Measurements from ENCODE around the gene CCR6. TPM values are rescaled to one million over a fixed set of nuclear protein-coding genes. Genes with fewer than 3 reads are reported as not detected.

Gene CCR6
- total and polyA plus RNA-seq, 2 of the 8 experiments (the other 6 are each of a cell fraction or from before 2014, with no cell fraction given) = 0.06 TPM; not detected in 1

DNA sequence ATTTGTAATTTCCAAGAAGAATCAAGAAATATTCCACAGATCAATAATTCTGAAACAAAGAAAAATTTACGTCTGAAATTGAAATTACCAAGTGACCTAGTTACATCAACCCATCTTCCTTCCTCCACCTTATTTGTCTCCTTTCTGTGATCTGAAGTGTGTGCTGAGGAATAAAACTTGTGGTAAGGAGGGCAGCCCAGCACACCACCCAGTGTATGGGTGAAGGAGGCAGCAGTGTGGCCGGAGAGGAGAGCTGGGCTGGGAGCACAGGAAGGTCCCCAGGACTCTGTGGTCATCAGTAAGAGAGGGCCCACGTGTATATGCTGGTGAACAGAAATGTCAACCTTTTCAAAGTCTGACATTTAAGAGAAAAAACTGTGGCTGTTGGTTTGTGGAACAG lies 11.3 kb upstream of the CCR6 start:
- Histone ChIP-seq H4K91ac (replicated peaks; ENCODE audit: insufficient read length, low read length) (no peak overlapping the region), H3K4me1 (replicated peaks in 1 of 4; ENCODE audit: control insufficient read depth in 3 of 4, insufficient read depth in 4 of 4, low read length in 3 of 4) (peaks cover 0 to 5% (median 0%) of the 10 kb centered on the region in 4 experiments; a peak in 3 of 7 replicates)

More for the DNA sequence above, 11.3 kb upstream of the CCR6 start:
- H3K23ac ChIP-seq (ENCODE audit: insufficient read length) = no peak overlapping the region
- H3K18ac ChIP-seq (ENCODE audit: extremely low read depth, low read length) = no peak overlapping the region
- peaks cover 0 to 1% (median 0%) of the 10 kb centered on the region in 4 experiments; a peak in 1 of 7 replicates for H3K27me3 ChIP-seq (replicated peaks in 1 of 4; ENCODE audit: control insufficient read depth in 3 of 4, extremely low read depth in 1 of 4, insufficient read depth in 3 of 4, low read length in 3 of 4)
- no peak overlapping the region for H4K8ac ChIP-seq (ENCODE audit: extremely low read depth, insufficient read depth, low read length)
- ChIA-PET CTCF (ENCODE audit: partially characterized antibody) (no interaction called here), POLR2A (ENCODE audit: partially characterized antibody) (no interaction called here)
- H3K27ac ChIP-seq (ENCODE audit: low read depth, low read length) = no peak overlapping the region
- no peak overlapping the region for H2BK20ac ChIP-seq (ENCODE audit: low read length)
- no peak overlapping the region for H2BK12ac ChIP-seq (ENCODE audit: low read depth, low read length)
- no peaks in the 10 kb centered on the region for H3K23me2 ChIP-seq (ENCODE audit: low read depth, low read length)
- H4K20me1 ChIP-seq (replicated peaks in 1 of 2; ENCODE audit: control insufficient read depth in 1 of 2, insufficient read depth in 2 of 2, low read length in 2 of 2) = no peaks in the 10 kb centered on the region
- H3K79me1 ChIP-seq (ENCODE audit: low read depth, low read length) = no peaks in the 10 kb centered on the region
- H3K4ac ChIP-seq (replicated peaks; ENCODE audit: insufficient read length, low read depth, low read length) = no peak overlapping the region
- no peak overlapping the region for H3K9ac ChIP-seq (replicated peaks in 1 of 4; ENCODE audit: extremely low read depth in 1 of 4, low read depth in 3 of 4, low read length in 3 of 4)
- no peak overlapping the region for H3K14ac ChIP-seq (ENCODE audit: insufficient read length)
- no peak overlapping the region for H2AK5ac ChIP-seq (ENCODE audit: low read depth, low read length)
- H3K56ac ChIP-seq (replicated peaks; ENCODE audit: insufficient read length, low read depth, low read length) = no peak overlapping the region
- H3K9me3 ChIP-seq (ENCODE audit: insufficient read depth in 2 of 2, low read depth in 1 of 2, low read length in 1 of 2) = no peaks in the 10 kb centered on the region
- H2BK15ac ChIP-seq (ENCODE audit: low read length) = no peak overlapping the region
- no peak overlapping the region for H4K5ac ChIP-seq (ENCODE audit: insufficient read length, low read depth, low read length)
- H3K4me3 ChIP-seq (ENCODE audit: extremely low read depth in 1 of 4, insufficient read depth in 2 of 4, low read depth in 3 of 4, low read length in 4 of 4) = no peak overlapping the region
- 90% methylated on average over 3 of the region's 3 CpGs; no CpG with 5 or more reads in 1 of the 2 experiments for WGBS, 2 experiments (ENCODE audit: extremely low coverage in 1 of 2, insufficient coverage in 1 of 2, insufficient read length in 1 of 2, insufficient replicate concordance in 2 of 2, low coverage in 1 of 2, low lambda C conversion rate in 2 of 2, missing lambda C conversion rate in 1 of 2)
- no peak for DNase-seq (ENCODE audit: low read depth in 1 of 2, low spot score in 2 of 2)
- no peak for FAIRE-seq
- H2BK5ac ChIP-seq (ENCODE audit: low read depth, low read length) = no peak overlapping the region
- no peaks in the 10 kb centered on the region for H3K36me3 ChIP-seq (ENCODE audit: control insufficient read depth in 2 of 4, insufficient read depth in 4 of 4, low read length in 3 of 4)
- TF ChIP-seq SP1 (IDR thresholded peaks at IDR 0.05; ENCODE audit: low read depth, low read length) = no peak
- no peak for TF ChIP-seq HDAC6 (IDR thresholded peaks at IDR 0.05; ENCODE audit: low read depth, low read length)
- TF ChIP-seq, protein P1, sequence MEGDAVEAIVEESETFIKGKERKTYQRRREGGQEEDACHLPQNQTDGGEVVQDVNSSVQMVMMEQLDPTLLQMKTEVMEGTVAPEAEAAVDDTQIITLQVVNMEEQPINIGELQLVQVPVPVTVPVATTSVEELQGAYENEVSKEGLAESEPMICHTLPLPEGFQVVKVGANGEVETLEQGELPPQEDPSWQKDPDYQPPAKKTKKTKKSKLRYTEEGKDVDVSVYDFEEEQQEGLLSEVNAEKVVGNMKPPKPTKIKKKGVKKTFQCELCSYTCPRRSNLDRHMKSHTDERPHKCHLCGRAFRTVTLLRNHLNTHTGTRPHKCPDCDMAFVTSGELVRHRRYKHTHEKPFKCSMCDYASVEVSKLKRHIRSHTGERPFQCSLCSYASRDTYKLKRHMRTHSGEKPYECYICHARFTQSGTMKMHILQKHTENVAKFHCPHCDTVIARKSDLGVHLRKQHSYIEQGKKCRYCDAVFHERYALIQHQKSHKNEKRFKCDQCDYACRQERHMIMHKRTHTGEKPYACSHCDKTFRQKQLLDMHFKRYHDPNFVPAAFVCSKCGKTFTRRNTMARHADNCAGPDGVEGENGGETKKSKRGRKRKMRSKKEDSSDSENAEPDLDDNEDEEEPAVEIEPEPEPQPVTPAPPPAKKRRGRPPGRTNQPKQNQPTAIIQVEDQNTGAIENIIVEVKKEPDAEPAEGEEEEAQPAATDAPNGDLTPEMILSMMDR (IDR thresholded peaks at IDR 0.05; ENCODE audit: control extremely low read depth in 1 of 3, insufficient read depth in 1 of 3, low read depth in 1 of 3, low read length in 3 of 3) = no peak
- TF ChIP-seq, protein P2, sequence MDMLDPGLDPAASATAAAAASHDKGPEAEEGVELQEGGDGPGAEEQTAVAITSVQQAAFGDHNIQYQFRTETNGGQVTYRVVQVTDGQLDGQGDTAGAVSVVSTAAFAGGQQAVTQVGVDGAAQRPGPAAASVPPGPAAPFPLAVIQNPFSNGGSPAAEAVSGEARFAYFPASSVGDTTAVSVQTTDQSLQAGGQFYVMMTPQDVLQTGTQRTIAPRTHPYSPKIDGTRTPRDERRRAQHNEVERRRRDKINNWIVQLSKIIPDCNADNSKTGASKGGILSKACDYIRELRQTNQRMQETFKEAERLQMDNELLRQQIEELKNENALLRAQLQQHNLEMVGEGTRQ (IDR thresholded peaks at IDR 0.05; ENCODE audit: low read length) = no peak
- no peak for TF ChIP-seq POLR2AphosphoS5 (IDR thresholded peaks at IDR 0.05; ENCODE audit: low read depth, low read length)
- TF ChIP-seq RBBP5 (IDR thresholded peaks at IDR 0.05; ENCODE audit: borderline replicate concordance, low read depth, low read length) = no peak
- TF ChIP-seq KDM1A (IDR thresholded peaks at IDR 0.05; ENCODE audit: borderline replicate concordance, low read length) = no peak
- H3K4me2 ChIP-seq (ENCODE audit: insufficient read depth in 1 of 2, low read depth in 2 of 2, low read length in 2 of 2) = no peak overlapping the region
- no peak overlapping the region for H2AFZ ChIP-seq (ENCODE audit: low read length)
- no peaks in the 10 kb centered on the region for H3K79me2 ChIP-seq (ENCODE audit: control insufficient read depth in 1 of 2, insufficient read depth in 2 of 2, low read length in 2 of 2)
- H2BK120ac ChIP-seq (replicated peaks; ENCODE audit: low read depth, low read length) = no peak overlapping the region

Measured in H1 (cell line).